ENCODE measurements around the gene DYDC2.

Gene DYDC2

GRCh38 chr10:80372675-80373074 is 16.1 kb downstream of the DYDC2 start:
- no peak overlapping the region for H3K4me3 ChIP-seq (ENCODE audit: low read length)
- peaks cover 5% of the 10 kb centered on the region for H3K9me3 ChIP-seq (ENCODE audit: control insufficient read depth, low read depth, low read length)
- no peaks in the 10 kb centered on the region for H3K27me3 ChIP-seq (ENCODE audit: control insufficient read depth, insufficient read depth, low read length)
- H3K4me1 ChIP-seq (ENCODE audit: control insufficient read depth, low read depth, low read length): no peaks in the 10 kb centered on the region
- no peaks in the 10 kb centered on the region for H3K36me3 ChIP-seq (ENCODE audit: control insufficient read depth, low read depth, low read length)
- no peak overlapping the region for H3K27ac ChIP-seq (ENCODE audit: low read length)
- H3K9ac ChIP-seq (ENCODE audit: low read length): no peak overlapping the region

- no peak overlapping the region for H3K4me3 ChIP-seq (ENCODE audit: low read length)
- H3K27me3 ChIP-seq (ENCODE audit: control insufficient read depth, insufficient read depth, low read length): no peaks in the 10 kb centered on the region
- no peaks in the 10 kb centered on the region for H3K9me3 ChIP-seq (ENCODE audit: control insufficient read depth, low read depth, low read length)
- H3K9ac ChIP-seq (ENCODE audit: low read length): no peak overlapping the region
- H3K36me3 ChIP-seq (ENCODE audit: control insufficient read depth, low read depth, low read length): no peaks in the 10 kb centered on the region
- no peaks in the 10 kb centered on the region for H3K4me1 ChIP-seq (ENCODE audit: control insufficient read depth, low read depth, low read length)
- no peak overlapping the region for H3K27ac ChIP-seq (ENCODE audit: low read length)
These were observed 16.9 kb downstream of the DYDC2 start for GRCh38 chr10:80373502-80373901.

GRCh38 chr10:80379701-80380100 is 23.1 kb downstream of the DYDC2 start:
- Histone ChIP-seq H3K9me3 (ENCODE audit: control insufficient read depth, low read depth, low read length) (no peaks in the 10 kb centered on the region), H3K9ac (ENCODE audit: low read length) (no peak overlapping the region), H3K27ac (ENCODE audit: low read length) (no peak overlapping the region), H3K4me1 (ENCODE audit: control insufficient read depth, low read depth, low read length) (no peaks in the 10 kb centered on the region), H3K36me3 (ENCODE audit: control insufficient read depth, low read depth, low read length) (no peaks in the 10 kb centered on the region), H3K27me3 (ENCODE audit: control insufficient read depth, insufficient read depth, low read length) (no peaks in the 10 kb centered on the region), H3K4me3 (ENCODE audit: low read length) (no peak overlapping the region)

- H3K4me1 ChIP-seq (ENCODE audit: control insufficient read depth, low read depth, low read length): no peaks in the 10 kb centered on the region
These were observed 23.6 kb downstream of the DYDC2 start for GRCh38 chr10:80380185-80380584.

GRCh38 chr10:80382989-80383388 is 26.4 kb downstream of the DYDC2 start:
- Histone ChIP-seq H3K27ac (ENCODE audit: low read length) (no peak overlapping the region), H3K4me3 (ENCODE audit: low read length) (no peak overlapping the region), H3K27me3 (ENCODE audit: control insufficient read depth, insufficient read depth, low read length) (no peaks in the 10 kb centered on the region), H3K9me3 (ENCODE audit: control insufficient read depth, low read depth, low read length) (no peaks in the 10 kb centered on the region), H3K9ac (ENCODE audit: low read length) (no peak overlapping the region), H3K36me3 (ENCODE audit: control insufficient read depth, low read depth, low read length) (no peaks in the 10 kb centered on the region), H3K4me1 (ENCODE audit: control insufficient read depth, low read depth, low read length) (no peaks in the 10 kb centered on the region)

More at GRCh38 chr10:80380185-80380584, 23.6 kb downstream of the DYDC2 start:
- Histone ChIP-seq H3K27me3 (ENCODE audit: control insufficient read depth, insufficient read depth, low read length) (no peaks in the 10 kb centered on the region), H3K4me3 (ENCODE audit: low read length) (no peak overlapping the region), H3K36me3 (ENCODE audit: control insufficient read depth, low read depth, low read length) (no peaks in the 10 kb centered on the region), H3K9me3 (ENCODE audit: control insufficient read depth, low read depth, low read length) (no peaks in the 10 kb centered on the region), H3K27ac (ENCODE audit: low read length) (no peak overlapping the region), H3K9ac (ENCODE audit: low read length) (no peak overlapping the region)

GRCh38 chr10:80390740-80391139 is 34.2 kb downstream of the DYDC2 start:
- Histone ChIP-seq H3K36me3 (ENCODE audit: control insufficient read depth, low read depth, low read length) (no peaks in the 10 kb centered on the region), H3K27ac (ENCODE audit: low read length) (no peak overlapping the region), H3K9me3 (ENCODE audit: control insufficient read depth, low read depth, low read length) (no peaks in the 10 kb centered on the region), H3K27me3 (ENCODE audit: control insufficient read depth, insufficient read depth, low read length) (no peaks in the 10 kb centered on the region), H3K9ac (ENCODE audit: low read length) (no peak overlapping the region), H3K4me1 (ENCODE audit: control insufficient read depth, low read depth, low read length) (no peaks in the 10 kb centered on the region), H3K4me3 (ENCODE audit: low read length) (no peak overlapping the region)

- H3K27me3 ChIP-seq (ENCODE audit: control insufficient read depth, insufficient read depth, low read length): no peaks in the 10 kb centered on the region
- H3K36me3 ChIP-seq (ENCODE audit: control insufficient read depth, low read depth, low read length): no peaks in the 10 kb centered on the region
- H3K27ac ChIP-seq (ENCODE audit: low read length): no peak overlapping the region
- no peak overlapping the region for H3K9ac ChIP-seq (ENCODE audit: low read length)
- H3K4me1 ChIP-seq (ENCODE audit: control insufficient read depth, low read depth, low read length): no peaks in the 10 kb centered on the region
- H3K9me3 ChIP-seq (ENCODE audit: control insufficient read depth, low read depth, low read length): no peaks in the 10 kb centered on the region
- no peak overlapping the region for H3K4me3 ChIP-seq (ENCODE audit: low read length)
These were observed 35.7 kb downstream of the DYDC2 start for GRCh38 chr10:80392250-80392649.

GRCh38 chr10:80394358-80394916 is 37.9 kb downstream of the DYDC2 start:
- Histone ChIP-seq H3K4me3 (ENCODE audit: low read length) (no peak overlapping the region), H3K27ac (ENCODE audit: low read length) (no peak overlapping the region), H3K36me3 (ENCODE audit: control insufficient read depth, low read depth, low read length) (no peaks in the 10 kb centered on the region), H3K9ac (ENCODE audit: low read length) (no peak overlapping the region), H3K4me1 (ENCODE audit: control insufficient read depth, low read depth, low read length) (no peaks in the 10 kb centered on the region), H3K27me3 (ENCODE audit: control insufficient read depth, insufficient read depth, low read length) (no peaks in the 10 kb centered on the region), H3K9me3 (ENCODE audit: control insufficient read depth, low read depth, low read length) (no peaks in the 10 kb centered on the region)

GRCh38 chr10:80397014-80397413 is 40.4 kb downstream of the DYDC2 start:
- Histone ChIP-seq H3K27ac (ENCODE audit: low read length) (no peak overlapping the region), H3K4me3 (ENCODE audit: low read length) (no peak overlapping the region), H3K9ac (ENCODE audit: low read length) (no peak overlapping the region), H3K36me3 (ENCODE audit: control insufficient read depth, low read depth, low read length) (no peaks in the 10 kb centered on the region), H3K9me3 (ENCODE audit: control insufficient read depth, low read depth, low read length) (no peaks in the 10 kb centered on the region), H3K27me3 (ENCODE audit: control insufficient read depth, insufficient read depth, low read length) (no peaks in the 10 kb centered on the region), H3K4me1 (ENCODE audit: control insufficient read depth, low read depth, low read length) (no peaks in the 10 kb centered on the region)

GRCh38 chr10:80400136-80400804 is 43.7 kb downstream of the DYDC2 start:
- no peaks in the 10 kb centered on the region for H3K9me3 ChIP-seq (ENCODE audit: control insufficient read depth, low read depth, low read length)
- H3K36me3 ChIP-seq (ENCODE audit: control insufficient read depth, low read depth, low read length): no peaks in the 10 kb centered on the region
- no peak overlapping the region for H3K27ac ChIP-seq (ENCODE audit: low read length)
- no peak overlapping the region for H3K4me3 ChIP-seq (ENCODE audit: low read length)
- no peak overlapping the region for H3K9ac ChIP-seq (ENCODE audit: low read length)
- H3K27me3 ChIP-seq (ENCODE audit: control insufficient read depth, insufficient read depth, low read length): no peaks in the 10 kb centered on the region
- H3K4me1 ChIP-seq (ENCODE audit: control insufficient read depth, low read depth, low read length): no peaks in the 10 kb centered on the region

GRCh38 chr10:80405035-80405434 is 48.5 kb downstream of the DYDC2 start:
- Histone ChIP-seq H3K4me3 (ENCODE audit: low read length) (no peak overlapping the region), H3K27ac (ENCODE audit: low read length) (no peak overlapping the region), H3K36me3 (ENCODE audit: control insufficient read depth, low read depth, low read length) (no peaks in the 10 kb centered on the region), H3K27me3 (ENCODE audit: control insufficient read depth, insufficient read depth, low read length) (peaks cover 22% of the 10 kb centered on the region), H3K9me3 (ENCODE audit: control insufficient read depth, low read depth, low read length) (no peaks in the 10 kb centered on the region), H3K9ac (ENCODE audit: low read length) (no peak overlapping the region), H3K4me1 (ENCODE audit: control insufficient read depth, low read depth, low read length) (peaks cover 7% of the 10 kb centered on the region)

- H3K9me3 ChIP-seq (ENCODE audit: control insufficient read depth, low read depth, low read length): no peaks in the 10 kb centered on the region
- no peak overlapping the region for H3K9ac ChIP-seq (ENCODE audit: low read length)
- H3K27ac ChIP-seq (ENCODE audit: low read length): no peak overlapping the region
- H3K27me3 ChIP-seq (ENCODE audit: control insufficient read depth, insufficient read depth, low read length): peaks cover 22% of the 10 kb centered on the region
- H3K4me3 ChIP-seq (ENCODE audit: low read length): no peak overlapping the region
- H3K4me1 ChIP-seq (ENCODE audit: control insufficient read depth, low read depth, low read length): peaks cover 7% of the 10 kb centered on the region
- no peaks in the 10 kb centered on the region for H3K36me3 ChIP-seq (ENCODE audit: control insufficient read depth, low read depth, low read length)
These were observed 49.0 kb downstream of the DYDC2 start for GRCh38 chr10:80405626-80406025.
